ENCODE measurements around the gene ARHGAP33. TPM values are rescaled to one million over a fixed set of nuclear protein-coding genes. Genes with fewer than 3 reads are reported as not detected.

ARHGAP33 gene
- total RNA-seq, 1 donor from 2014 or later, result 3.8 TPM

DNA sequence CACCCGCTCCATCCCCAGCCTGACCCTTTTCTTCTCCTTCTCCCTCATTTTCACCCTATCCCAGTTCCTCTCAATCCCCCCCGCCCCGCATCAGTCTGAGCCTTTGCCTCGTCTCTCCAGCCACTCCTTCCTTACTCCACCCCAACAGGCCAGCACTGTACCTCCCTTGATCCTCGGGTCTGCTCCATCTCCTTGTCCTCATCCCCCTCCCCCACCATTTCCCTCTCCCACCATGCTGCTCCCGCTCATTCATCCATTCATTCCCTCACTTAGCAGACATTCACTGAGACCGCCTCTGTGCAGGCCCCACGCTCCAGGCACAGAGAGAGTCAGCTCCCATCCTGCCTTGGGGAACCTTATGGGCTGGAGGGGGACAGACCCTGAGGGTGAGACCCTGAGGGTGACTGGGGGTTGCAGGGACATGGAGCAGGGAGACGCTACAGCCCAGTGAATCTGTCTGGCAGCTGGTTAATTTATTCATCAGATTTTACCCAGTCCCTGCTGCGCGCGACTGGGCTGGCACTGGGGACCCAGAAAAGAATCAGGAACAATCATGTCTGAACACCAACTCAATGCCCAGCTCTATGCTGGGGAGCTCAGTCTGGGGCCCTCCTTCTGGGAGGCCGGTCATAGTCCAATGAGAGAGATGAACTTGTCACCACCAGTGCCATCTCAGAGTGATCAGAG, 881 bp downstream of the ARHGAP33 start:
- no peak for DNase-seq (ENCODE audit: low read depth)

GRCh38 chr19:35777086-35777841, 1.9 kb downstream of the ARHGAP33 start:
- no peak for DNase-seq (ENCODE audit: low read depth)

GRCh38 chr19:35777961-35778360, 2.6 kb downstream of the ARHGAP33 start:
- no peak for DNase-seq (ENCODE audit: low read depth)

DNA sequence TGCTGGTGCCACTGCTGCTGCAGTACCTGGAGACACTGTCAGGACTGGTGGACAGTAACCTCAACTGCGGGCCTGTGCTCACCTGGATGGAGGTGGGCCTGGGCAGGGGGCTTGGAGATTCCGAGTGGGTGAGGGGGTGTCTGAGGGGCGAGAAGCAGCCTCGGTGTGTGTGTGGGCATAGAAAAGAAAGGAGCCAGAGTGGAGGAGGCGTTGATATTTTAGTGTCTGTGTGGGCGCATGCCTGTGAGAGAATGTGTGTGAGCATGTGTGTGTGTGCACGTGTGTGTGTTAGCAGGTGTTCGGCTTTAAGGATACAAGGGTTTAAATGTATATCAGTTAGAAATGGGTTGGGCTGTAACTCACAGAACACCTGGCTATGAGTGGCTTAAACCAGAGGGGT, 3.7 kb downstream of the ARHGAP33 start:
- DNase-seq (ENCODE audit: low read depth), result no peak

- no peak for DNase-seq (ENCODE audit: low read depth)
Measured at GRCh38 chr19:35780058-35780457, 4.7 kb downstream of the ARHGAP33 start.

GRCh38 chr19:35780717-35781116, 5.4 kb downstream of the ARHGAP33 start:
- DNase-seq (ENCODE audit: low read depth), result no peak

GRCh38 chr19:35781650-35782049, 6.3 kb downstream of the ARHGAP33 start:
- no peak for DNase-seq (ENCODE audit: low read depth)

- no peak for DNase-seq (ENCODE audit: low read depth)
Measured at GRCh38 chr19:35782589-35782988, 7.2 kb downstream of the ARHGAP33 start.

DNA sequence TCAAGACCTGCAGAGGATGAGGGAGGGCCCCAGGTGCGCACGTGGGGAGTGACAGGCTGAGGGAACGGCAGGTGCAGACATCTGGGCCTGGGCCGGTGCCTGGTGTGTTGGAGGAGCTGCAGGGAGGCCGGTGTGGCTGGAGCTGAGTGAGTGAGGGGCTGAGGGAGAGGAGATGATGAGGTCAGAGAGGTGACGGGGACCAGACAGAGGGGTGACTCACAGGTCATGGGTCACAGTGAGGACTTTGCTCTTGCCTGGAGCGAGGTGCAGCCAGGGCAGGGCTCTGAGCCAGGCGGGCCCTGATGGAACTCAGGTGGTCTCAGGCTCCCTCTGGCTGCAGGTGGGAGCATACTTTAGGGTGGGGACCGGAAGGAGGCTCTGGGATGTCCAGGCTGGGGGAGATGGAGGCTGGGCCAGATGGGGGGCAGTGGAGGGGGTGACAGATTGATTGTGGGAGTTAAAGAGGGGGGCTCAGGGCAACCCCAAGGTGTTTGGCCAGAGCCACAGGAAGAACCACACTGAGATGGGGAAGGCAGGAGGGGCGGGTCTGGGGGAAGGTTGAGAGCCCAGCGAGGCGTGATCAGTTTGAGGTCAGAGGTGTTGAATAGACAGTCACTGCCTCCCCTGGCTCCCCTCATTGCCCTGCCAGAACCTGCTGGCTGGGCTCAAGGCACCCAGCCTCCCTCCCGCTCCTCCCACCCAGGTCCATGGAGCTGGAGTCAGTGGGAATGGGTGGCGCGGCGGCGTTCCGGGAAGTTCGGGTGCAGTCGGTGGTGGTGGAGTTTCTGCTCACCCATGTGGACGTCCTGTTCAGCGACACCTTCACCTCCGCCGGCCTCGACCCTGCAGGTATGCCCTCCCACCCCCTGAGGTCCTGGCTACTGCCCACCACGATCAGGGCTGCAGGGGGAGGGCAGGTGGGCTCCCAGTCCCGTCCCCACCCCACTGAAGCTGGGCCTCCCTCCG, 8.4 kb downstream of the ARHGAP33 start:
- DNase-seq (ENCODE audit: low read depth), result no peak

DNA sequence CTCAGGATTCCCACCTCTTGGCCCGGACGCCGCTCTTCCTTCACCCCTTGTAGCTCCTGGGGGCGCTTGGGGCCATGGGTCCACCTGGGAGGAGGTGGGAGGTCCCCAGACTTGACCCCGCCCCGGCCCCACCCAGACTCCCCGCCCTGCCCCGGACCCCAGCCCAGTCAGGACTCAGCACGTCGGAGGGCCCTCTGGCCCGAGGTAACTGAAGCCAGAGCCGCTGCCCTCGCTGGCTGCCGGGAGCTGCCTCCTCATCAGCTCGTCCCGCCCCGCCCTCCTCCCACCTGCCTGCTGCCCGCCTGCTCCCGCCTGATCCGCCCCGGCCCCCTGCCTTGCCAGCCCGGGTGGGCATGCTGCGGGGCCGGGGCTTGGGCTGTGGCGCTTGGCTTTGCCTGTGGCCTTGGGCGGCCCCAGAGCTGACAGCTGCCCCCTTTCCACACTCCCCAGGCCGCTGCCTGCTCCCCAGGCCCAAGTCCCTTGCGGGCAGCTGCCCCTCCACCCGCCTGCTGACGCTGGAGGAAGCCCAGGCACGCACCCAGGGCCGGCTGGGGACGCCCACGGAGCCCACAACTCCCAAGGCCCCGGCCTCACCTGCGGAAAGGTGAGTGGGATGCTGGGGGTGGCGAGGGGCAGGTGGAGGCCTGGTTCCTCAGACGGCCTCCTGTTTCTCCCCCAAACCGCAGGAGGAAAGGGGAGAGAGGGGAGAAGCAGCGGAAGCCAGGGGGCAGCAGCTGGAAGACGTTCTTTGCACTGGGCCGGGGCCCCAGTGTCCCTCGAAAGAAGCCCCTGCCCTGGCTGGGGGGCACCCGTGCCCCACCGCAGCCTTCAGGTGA, 9.4 kb downstream of the ARHGAP33 start:
- no peak for DNase-seq (ENCODE audit: low read depth)

DNA sequence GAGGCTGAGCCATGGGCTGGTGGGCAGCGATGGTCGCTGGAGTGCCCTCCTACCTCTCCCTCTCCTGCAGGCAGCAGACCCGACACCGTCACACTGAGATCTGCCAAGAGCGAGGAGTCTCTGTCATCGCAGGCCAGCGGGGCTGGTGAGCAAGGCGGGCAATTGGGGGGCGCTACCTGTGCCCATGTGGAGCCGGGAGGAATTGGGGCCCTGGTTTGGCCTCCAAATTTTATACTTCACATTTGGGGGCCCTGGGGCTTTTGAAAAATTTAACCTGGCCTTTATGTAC, 9.9 kb downstream of the ARHGAP33 start:
- DNase-seq (ENCODE audit: low read depth), result no peak

DNA sequence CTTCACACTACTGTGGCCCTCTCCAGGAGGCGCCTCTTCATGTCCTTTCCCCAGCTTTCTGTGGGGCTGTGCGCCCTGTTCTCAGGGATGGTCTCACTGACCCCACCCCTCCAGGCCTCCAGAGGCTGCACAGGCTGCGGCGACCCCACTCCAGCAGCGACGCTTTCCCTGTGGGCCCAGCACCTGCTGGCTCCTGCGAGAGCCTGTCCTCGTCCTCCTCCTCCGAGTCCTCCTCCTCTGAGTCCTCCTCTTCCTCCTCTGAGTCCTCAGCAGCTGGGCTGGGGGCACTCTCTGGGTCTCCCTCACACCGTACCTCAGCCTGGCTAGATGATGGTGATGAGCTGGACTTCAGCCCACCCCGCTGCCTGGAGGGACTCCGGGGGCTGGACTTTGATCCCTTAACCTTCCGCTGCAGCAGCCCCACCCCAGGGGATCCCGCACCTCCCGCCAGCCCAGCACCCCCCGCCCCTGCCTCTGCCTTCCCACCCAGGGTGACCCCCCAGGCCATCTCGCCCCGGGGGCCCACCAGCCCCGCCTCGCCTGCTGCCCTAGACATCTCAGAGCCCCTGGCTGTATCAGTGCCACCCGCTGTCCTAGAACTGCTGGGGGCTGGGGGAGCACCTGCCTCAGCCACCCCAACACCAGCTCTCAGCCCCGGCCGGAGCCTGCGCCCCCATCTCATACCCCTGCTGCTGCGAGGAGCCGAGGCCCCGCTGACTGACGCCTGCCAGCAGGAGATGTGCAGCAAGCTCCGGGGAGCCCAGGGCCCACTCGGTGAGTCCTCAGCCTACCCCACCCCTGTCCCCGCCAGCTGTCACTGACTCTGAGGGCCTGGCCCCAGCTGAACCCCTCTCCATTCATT, 11.2 kb downstream of the ARHGAP33 start:
- DNase-seq (ENCODE audit: low read depth), result no peak

DNA sequence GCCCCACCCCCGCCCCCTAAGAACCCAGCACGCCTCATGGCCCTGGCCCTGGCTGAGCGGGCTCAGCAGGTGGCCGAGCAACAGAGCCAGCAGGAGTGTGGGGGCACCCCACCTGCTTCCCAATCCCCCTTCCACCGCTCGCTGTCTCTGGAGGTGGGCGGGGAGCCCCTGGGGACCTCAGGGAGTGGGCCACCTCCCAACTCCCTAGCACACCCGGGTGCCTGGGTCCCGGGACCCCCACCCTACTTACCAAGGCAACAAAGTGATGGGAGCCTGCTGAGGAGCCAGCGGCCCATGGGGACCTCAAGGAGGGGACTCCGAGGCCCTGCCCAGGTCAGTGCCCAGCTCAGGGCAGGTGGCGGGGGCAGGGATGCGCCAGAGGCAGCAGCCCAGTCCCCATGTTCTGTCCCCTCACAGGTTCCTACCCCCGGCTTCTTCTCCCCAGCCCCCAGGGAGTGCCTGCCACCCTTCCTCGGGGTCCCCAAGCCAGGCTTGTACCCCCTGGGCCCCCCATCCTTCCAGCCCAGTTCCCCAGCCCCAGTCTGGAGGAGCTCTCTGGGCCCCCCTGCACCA, 11.9 kb downstream of the ARHGAP33 start:
- DNase-seq (ENCODE audit: low read depth), result no peak

DNA sequence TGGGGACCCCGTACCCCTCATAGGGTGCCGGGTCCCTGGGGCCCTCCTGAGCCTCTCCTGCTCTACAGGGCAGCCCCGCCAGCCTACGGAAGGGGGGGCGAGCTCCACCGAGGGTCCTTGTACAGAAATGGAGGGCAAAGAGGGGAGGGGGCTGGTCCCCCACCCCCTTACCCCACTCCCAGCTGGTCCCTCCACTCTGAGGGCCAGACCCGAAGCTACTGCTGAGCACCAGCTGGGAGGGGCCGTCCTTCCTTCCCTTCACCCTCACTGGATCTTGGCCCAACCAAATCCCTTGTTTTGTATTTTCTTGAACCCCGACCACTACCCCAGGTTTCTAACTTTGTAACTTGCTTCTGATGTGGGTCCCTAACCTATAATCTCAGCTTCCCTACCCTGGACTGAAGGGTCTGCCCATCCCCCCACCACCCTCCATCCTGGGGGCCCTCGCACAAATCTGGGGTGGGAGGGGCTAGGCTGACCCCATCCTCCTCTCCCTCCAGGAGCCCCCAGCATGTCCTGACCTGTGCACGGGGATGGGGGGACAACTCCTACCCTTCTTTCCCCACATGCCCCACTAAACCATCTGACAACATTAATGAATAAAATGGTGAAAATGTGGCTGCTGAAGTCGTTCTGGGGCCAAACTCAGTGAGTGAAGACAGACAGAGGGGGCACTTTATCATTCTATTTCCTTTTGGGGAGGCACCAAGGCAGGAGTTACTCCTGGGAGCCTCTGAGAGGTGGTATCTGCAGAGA, 13.0 kb downstream of the ARHGAP33 start:
- DNase-seq (ENCODE audit: low read depth), result no peak

- no peak for DNase-seq (ENCODE audit: low read depth)
Measured at GRCh38 chr19:35789195-35789977, 14.0 kb downstream of the ARHGAP33 start.

GRCh38 chr19:35789978-35790944, 14.9 kb downstream of the ARHGAP33 start:
- DNase-seq (ENCODE audit: low read depth), result no peak
